HG02884 (cell line): Measurements from ENCODE around the gene SNRNP70.

Source experiments
- ATAC-seq: cut with Tn5 transposase; IDR thresholded peaks from one replicate; pipeline ENCODE4 v1.9.1; 2021; ENCODE audit warnings: mild to moderate bottlenecking, moderate library complexity; ENCODE audit not compliant: unreplicated experiment

The SNRNP70 gene

DNA sequence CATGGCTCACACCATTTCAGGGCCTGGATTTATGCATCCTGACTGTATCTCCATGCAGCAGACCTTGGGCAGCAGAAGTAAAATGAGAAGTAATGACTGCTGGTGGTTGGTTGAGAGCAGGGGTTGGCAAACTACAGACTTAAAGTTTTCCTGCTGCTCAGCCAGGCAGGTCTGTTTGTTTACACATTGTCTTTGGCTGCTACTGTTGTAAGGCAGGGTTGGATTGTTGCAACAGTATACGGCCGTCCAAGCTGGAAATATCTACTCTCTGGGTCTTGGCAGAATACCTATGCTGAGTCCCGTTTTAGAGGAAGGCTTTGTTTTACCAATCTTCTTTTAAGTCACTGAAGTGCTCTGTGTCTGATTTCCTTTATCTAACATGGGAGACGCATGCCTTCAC lies 13.5 kb downstream of the SNRNP70 start:
- ATAC-seq, result no peak

DNA sequence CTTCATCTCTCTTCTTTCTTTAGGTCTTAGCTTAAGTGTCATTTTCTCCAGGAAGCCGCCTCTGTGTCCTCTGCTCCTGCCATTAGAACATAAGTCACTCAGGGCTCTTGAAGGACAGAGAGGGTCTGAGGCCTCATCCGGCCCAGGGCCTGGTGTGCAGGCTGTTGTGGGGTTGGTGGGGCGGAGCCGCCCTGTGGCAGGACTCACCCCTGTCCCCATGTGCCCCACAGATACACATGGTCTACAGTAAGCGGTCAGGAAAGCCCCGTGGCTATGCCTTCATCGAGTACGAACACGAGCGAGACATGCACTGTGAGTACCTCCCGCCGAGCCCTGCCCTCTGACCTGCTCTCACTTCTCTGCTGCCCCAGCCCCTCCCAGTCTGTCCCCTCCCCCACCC lies 15.9 kb downstream of the SNRNP70 start:
- ATAC-seq, result no peak

DNA sequence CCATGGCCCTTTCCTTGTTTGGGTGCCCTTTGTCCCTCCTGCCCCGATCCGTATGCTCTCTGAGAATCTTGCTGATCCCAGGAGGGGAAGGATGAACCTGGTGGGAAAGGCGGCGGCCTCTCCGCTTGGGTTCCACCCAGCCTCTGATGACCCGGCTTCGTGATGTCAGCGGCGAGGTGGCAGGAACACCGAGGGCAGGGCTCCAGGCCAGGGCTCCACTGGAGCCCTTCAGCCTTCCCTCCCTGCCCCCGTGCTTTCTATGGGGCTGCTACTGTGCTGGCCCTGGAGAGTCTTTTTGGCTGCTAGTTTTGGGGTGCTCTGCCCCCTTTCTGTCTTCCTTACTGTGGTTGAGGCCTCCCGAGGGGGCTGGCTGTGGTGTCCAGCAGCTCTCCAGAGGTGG lies 17.1 kb downstream of the SNRNP70 start:
- ATAC-seq, result no peak

DNA sequence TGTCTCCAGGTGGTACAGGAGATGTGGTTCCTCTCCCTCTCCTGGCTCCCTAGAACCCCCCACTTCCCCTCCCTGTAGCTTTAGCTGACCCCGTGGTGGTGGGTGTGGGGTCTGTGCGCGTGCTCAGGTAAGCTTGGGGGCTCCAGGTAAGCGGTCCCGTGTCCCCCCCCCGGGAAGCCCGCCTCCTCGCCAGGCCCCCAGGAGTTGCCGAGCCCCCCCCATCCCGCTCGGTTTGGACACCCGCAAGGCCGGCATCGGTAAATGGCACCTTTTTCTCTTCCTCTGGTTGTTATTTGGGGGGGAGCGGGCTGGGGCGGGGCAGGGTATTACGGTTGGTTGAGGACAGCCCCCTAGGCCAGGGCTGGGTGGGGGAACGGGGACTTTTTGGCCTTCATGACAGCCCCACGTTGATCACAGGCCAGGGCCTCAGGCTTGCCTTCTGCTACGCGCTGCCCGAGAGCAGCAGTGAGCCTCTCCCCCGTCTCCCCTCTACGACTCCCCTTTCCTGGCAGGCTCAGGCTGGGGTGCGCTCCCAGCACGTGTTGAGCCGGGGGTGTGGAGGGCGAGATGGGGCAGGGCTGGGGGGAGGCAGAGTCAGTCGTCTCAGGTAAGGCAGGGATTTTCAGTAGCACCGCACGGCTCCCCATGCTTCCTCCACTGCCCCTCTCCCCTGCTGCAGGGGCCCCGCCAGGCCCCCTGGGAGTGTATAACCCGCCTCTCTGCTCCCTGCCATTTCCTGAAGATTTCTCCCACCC lies 18.3 kb downstream of the SNRNP70 start:
- no peak for ATAC-seq

DNA sequence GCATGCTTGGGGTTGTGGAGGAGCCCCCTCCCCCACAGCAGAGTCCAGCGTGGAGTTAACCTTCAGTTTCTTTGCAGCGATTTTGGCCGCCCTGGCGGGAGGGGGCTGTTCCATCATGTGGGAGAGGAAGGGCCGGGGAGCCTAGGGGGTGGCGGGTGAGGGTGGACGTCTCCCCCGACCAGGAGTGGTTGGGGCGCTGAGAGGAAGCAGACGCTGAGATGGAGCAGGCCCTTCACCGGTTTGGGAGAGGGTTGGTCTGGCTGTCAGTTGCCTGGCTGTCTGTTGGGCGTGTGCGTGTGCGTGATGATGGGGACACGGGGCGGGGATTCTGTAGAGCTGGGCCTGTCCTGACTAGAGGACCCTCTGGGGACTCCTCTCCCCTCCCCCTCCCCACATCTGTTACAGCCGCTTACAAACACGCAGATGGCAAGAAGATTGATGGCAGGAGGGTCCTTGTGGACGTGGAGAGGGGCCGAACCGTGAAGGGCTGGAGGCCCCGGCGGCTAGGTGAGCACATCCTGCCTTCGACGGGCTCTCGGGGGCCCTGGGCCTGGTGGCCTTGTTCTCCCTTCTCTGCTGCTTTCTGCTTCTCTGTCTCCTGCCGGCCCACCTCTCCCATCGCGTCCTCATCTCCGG lies 19.1 kb downstream of the SNRNP70 start:
- no peak for ATAC-seq

DNA sequence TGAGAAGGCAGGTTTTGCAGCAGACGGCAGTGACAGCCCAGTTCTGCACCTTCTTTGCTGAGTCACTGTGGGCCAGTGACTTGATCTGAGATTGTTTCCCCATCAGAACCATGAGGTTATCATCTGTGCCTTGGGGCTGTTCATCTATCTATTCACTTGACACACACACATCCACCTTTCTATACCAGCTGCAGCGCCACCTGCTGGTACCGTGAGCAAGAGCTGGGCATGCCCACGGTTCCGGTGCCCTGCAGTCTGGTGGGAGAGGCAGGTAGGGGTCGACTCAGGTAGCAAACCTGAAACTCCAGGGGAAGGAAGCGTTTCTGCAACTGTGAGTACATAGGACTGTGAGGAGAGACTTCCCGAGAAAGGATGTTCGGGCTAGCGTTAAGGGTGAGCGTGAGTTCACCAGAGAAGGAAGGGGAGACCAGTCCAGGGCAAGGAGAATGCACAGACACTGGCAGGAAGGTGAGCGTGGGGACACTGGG lies 21.4 kb downstream of the SNRNP70 start:
- no peak for ATAC-seq

DNA sequence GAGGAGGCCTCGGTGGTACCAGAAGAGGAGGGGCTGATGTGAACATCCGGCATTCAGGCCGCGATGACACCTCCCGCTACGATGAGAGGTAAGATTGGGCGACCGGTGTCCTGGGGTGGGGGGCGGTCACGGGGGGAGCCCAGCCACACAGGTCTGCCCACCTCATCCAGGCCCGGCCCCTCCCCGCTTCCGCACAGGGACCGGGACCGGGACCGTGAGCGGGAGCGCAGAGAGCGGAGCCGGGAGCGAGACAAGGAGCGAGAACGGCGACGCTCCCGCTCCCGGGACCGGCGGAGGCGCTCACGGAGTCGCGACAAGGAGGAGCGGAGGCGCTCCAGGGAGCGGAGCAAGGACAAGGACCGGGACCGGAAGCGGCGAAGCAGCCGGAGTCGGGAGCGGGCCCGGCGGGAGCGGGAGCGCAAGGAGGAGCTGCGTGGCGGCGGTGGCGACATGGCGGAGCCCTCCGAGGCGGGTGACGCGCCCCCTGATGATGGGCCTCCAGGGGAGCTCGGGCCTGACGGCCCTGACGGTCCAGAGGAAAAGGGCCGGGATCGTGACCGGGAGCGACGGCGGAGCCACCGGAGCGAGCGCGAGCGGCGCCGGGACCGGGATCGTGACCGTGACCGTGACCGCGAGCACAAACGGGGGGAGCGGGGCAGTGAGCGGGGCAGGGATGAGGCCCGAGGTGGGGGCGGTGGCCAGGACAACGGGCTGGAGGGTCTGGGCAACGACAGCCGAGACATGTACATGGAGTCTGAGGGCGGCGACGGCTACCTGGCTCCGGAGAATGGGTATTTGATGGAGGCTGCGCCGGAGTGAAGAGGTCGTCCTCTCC lies 22.6 kb downstream of the SNRNP70 start:
- no peak for ATAC-seq

DNA sequence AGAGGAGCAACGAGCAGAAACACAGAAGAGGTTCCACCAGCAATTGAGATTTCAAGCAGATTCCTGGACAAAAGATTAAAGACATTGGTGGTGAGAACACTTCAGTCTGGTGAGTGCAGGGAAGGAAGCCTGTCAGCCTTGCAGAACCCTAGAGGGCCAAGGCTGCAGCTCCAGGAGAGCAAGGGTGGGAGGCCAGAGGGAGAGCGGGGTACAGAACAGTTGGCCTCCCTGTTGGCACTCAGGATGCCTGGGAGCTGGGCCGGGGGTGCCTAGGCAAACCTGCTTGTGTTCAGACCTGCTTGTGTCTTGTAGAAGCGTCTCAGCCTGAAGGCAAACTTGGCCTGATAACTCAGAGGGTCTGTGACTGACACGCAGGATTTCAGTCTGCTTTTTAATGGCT lies 23.8 kb downstream of the SNRNP70 start:
- no peak for ATAC-seq

DNA sequence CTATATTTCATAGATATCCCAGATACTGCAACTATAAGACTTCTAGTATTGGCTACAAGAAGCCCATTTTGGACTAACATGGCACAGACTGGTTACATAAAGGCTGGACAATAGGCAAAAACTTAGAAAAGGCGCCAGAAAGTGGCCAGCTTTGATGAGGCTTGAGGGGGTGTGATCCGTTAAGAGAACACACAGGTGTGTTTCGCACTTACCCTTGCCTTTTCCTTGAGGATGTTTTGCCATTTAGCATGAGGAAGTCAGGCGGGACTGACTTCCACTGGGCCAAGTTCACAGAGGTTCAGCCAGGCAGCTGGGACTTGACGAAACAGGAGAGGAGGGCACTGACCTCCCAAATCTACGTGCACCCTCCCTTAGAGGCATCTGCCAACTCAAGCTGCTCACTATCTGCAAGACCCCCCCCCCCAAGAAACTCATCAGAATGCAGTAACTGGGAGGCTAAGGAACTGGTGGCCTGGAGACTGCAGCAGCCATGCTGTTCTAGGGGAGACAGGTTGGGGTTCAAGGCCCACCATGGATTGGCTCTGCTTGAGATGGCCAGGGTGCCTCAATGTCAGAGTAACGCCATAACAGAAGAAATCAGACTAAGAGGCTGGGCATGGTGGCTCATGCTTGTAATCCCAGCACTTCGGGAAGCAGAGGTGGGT lies 24.4 kb downstream of the SNRNP70 start:
- ATAC-seq, result no peak

DNA sequence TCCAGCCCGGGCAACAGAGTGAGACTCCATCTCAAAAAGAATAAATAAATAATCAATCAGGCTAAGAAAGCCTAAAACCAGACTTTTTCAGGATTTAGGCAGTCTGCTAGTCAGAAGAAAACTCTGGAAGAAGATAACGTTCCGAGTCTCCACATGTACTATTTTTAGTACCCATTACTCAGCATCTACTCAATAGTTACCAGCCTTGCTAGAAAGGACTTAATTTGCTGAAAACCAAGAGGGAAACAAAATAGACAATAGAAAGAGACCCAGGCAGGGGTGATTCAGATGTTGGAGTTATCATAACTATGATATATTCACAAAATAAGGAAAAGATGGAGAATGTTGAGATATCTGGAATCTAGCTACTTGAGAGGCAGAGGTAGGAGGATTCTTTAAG lies 25.3 kb downstream of the SNRNP70 start:
- ATAC-seq, result no peak

DNA sequence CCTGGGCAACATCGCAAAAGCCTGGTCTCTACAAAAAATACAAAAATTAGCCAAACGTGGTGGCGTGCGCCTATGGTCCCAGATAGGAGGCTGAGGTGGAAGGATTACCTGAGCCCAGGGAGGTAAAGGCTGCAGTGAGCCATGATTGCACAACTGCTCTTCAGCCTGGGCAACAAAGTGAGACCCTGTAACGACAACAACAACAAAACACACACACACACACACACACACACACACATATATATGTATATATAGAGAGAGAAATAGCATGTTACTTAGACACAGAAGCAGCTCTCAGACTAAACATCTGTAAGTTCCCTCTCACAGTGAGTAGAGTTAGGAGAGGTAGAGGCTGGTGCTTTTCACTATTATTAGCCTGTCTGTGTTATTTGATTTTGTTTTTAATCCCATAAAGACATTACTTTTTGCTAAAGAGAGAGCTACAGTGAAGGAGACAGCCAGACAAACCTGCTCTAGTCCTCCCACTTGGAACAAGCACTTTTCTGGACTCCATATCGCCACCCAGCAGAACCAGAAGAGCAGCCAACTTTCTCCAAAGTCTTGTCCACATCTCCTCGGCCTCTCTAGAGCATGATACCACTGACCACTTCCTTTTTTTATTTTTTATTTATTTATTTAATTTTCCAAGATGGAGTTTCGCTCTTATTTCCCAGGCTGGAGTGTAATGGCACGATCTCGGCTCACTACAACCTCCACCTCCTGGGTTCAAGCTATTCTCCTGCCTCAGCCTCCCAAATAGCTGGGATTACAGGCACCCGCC lies 26.2 kb downstream of the SNRNP70 start:
- no peak for ATAC-seq

DNA sequence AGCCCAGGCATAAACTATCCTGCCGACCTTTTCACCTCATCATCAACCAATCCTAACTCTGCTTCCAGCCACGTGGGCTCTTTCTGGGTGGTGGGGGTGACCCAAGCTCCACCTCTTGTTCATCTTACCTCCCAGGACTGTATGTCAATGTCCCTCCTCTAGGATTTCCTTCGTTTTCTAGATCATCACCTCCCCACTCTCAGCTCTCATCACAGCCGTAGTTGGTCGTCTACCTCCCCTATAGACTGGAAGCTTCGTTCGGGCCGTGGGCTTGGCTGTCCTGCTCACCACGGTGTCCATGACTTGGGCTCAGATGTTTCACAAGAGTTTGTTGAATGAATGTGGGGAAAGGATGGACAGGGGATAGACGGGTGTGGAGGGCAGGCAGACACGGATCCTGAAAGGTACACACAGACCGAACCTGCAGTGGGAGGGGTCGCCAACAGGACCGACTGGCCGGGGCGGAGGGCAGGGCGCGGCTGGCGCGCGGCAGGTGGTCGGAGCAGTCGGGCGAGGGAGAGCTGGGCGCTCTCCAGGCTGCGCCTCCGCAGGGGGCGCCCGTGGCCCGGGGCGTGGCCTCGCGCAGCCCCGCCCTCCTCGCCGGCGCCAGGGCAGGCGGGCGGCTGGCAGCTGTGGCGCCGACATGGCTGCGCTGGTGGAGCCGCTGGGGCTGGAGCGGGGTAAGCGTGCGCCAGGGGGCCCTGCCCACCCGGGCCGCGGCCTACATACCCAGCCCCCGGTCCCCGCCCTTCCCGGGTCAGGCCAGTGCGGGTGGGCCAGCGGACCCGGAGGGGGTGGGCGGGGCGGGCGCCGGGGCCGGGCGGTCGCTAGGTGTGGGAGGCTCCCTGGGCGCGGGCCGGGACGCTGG lies 28.7 kb downstream of the SNRNP70 start, which contains the start of gene LIN7B:
LIN7B (plus strand) TSS at position 609 of the 868 bp plus-strand sequence; CDS start at position 644, 35 bp downstream.
- no peak for ATAC-seq

DNA sequence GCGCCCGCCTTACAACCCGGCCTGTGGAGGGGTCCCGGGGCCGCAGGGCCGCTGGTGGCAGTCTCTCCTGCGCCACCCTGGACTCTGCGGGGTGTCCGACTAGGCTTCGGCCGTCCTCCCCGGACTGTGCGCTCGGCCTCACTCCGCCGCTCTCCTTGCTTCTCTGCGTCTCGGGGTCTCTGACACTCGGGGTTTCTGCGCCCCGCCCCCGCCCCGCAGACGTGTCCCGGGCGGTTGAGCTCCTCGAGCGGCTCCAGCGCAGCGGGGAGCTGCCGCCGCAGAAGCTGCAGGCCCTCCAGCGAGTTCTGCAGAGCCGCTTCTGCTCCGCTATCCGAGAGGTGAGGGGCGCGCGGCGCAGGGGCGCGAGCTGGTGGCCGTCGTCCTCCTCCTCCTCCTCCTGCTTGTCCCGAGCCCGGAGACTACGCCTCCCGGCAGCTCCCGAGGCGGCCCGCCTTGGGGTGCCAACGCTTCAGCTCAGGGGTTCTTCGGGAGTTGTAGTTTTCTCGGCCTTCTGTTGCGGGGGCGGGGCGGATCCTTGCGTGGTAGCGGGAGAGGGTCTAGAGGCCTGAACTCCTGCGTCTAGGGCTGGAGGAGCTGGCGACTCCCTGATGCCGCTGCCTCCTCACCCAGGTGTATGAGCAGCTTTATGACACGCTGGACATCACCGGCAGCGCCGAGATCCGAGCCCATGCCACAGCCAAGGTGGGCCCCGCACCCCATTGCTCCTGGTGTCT lies 29.5 kb downstream of the SNRNP70 start:
- no peak for ATAC-seq

DNA sequence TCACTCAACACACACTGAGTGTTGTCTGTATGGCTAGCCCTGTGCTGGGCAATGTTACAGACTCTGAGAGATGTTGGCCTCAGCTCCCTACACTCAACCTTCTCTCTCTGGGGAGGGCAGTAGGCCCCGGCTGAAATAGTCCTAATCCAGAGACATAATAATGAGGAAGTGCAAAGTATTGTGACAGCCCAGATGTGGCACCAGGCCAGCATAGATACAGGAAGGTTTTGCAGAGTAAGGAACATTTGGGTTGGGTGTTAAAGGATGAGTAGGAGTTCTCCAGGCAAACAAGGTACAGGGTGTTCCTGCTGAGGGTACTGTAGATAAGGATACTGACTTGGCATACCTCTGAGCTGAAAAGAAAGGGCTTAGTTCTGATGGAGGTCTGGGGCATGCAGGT lies 31.3 kb downstream of the SNRNP70 start:
- no peak for ATAC-seq

DNA sequence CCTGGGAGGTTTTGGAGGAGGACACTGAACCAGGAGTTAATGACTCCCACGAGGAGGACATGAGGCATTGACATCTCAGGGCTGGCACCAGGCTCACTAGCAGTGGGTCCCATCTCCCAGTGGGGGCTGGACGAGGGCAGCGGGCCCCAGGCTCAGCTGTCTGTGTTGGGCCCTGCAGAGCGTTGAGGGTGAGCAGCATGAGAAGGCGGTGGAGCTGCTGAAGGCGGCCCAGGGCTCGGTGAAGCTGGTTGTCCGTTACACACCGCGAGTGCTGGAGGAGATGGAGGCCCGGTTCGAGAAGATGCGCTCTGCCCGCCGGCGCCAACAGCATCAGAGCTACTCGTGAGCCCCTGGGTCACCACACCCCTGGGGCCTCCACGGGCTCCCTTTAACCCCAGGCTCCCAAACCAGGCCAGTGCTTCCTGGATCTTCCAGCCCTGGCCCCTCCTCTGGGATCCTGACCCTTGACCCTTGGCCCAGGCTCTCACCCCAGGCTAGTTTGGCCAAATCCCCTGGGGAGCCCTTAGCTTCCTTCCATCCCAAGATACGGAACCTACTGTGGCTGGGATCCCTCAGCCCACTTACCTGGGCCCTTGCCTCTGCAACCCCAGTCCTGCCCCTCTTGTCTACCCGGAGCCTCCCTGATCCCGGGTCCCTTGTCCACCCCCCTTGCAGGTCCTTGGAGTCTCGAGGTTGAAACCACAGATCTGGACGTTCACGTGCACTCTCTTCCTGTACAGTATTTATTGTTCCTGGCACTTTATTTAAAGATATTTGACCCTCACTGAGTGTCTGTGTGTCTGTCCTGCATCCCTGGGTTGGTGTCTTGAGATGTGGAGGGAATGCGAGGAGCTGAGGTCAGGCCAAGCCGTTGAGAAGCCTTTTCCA lies 32.7 kb downstream of the SNRNP70 start:
- no peak for ATAC-seq

DNA sequence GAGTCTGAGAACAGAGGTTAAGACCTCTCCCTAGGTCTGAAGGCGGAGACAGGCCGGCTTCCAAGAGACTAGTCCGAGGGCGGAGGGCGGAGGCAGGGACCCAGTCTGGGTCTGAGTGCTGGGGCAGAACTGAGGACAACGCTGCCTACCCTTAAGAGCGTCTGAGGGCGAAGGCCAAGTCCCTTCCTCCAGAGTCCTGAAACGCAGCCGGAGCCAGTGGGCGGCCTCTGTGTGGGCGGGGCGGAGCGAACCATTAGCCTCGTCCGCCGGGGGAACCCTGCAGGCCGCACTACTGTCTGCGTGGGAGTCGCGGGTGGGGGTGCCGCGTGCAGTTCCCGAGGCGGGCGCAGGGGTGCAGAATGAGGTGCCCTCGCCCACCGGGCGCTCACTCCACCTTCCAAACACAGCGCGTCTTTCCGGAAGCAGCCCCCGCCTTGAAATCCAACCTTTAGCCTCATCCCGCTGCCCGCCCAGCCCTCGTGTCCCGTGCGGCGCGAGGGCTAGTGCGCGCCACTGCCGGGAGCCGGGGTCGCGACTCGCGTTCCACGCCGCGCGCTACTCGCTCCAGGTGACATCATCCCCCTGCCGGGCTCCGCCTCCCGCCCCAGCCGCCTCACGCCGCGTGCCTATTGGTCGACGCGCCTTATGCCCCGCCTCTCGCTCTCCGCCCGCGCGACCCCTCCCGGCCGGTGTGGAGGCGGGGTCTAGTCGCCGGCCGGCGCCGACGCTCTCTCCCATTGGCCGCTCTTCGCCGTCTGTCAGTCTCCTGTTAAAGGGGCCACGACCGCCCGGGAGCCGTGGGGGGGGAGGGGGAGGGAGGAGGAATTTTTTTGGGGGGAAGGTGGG lies 33.5 kb downstream of the SNRNP70 start, which contains the start of gene C19orf73:
C19orf73 (minus strand) TSS at position 579 of the 846 bp plus-strand sequence; CDS start at position 458, 121 bp downstream.
- ATAC-seq, result peak; percentile 68
